Esophagus (tissue), 2 donors: ENCODE measurements around the gene ITPRID1. TPM values are rescaled to one million over a fixed set of nuclear protein-coding genes. Genes with fewer than 3 reads are reported as not detected.

Experiments
- H3K27ac ChIP-seq, 2 donors: one replicate each; pipeline ENCODE4 v1.5.1; 2013; ENCODE audit warnings: low read depth in 2 of 2, mild to moderate bottlenecking in 2 of 2, inconsistent platforms in 1 of 2, low read length in 1 of 2, moderate library complexity in 1 of 2
- H3K27me3 ChIP-seq, 2 donors: one replicate each; pipeline ENCODE4 v1.6.1; 2013; ENCODE audit warnings: low read length in 2 of 2, control low read depth in 1 of 2, mild to moderate bottlenecking in 1 of 2; ENCODE audit not compliant: insufficient read depth in 2 of 2, control insufficient read depth in 1 of 2
- H3K36me3 ChIP-seq, 2 donors: one replicate each; pipeline ENCODE4 v1.6.1; 2013; ENCODE audit warnings: low read length in 1 of 2; ENCODE audit not compliant: control insufficient read depth in 2 of 2, insufficient read depth in 2 of 2
- H3K4me1 ChIP-seq, 2 donors: one replicate each; pipeline ENCODE4 v1.6.1; 2013; ENCODE audit warnings: low read length in 1 of 2; ENCODE audit not compliant: control insufficient read depth in 2 of 2, insufficient read depth in 2 of 2
- H3K4me3 ChIP-seq, 2 donors: one replicate each; pipeline ENCODE4 v1.5.1; 2013; ENCODE audit warnings: low read length in 2 of 2, mild to moderate bottlenecking in 2 of 2, low read depth in 1 of 2, moderate library complexity in 1 of 2
- H3K9me3 ChIP-seq, 2 donors: one replicate each; pipeline ENCODE4 v1.6.1; 2013; ENCODE audit warnings: mild to moderate bottlenecking in 2 of 2, low read depth in 1 of 2, low read length in 1 of 2, moderate library complexity in 1 of 2; ENCODE audit not compliant: control insufficient read depth in 2 of 2, insufficient read depth in 1 of 2
- WGBS, 2 donors: extraction: QIAGEN DNeasy Blood & Tissue Kit; methylation state at CpG; one replicate each; pipeline ENCODE4 v1.1.7; 2013; 5-methylcytosine and 5-hydroxymethylcytosine counted together
- polyA plus RNA-seq, 2 donors: library from polyadenylated mRNA; stranded (reverse); fragments of 200-250 nt; gene quantifications; one replicate each; pipeline ENCODE4 v1.2.3, GENCODE V29; 2013
- donor health status: healthy with polysubstance abuse.
- donor health status: Bipolar disorder and iron deficiency.

The ITPRID1 gene
- polyA plus RNA-seq, 2 donors = not detected

DNA sequence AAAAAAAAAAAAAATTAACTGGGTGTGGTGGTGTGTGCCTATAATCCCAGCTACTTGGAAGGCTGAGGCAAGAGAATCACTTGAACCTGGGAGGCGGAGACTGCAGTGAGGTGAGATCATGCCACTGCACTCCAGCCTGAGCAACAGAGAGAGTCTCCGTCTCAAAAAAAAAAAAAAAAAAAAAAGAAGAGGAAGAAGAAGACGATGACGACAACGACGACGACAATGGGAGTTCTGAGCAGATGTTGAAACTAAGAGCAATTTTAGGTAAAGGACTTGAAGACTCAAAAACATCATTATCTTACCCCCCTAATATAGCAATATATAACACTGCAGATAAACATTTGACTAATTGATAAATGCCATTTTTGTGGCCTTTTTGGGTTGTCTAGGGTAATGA, 133.6 kb downstream of the ITPRID1 start:
- Histone ChIP-seq H3K9me3 (no peaks in the 10 kb centered on the region), H3K36me3 (no peaks in the 10 kb centered on the region), H3K27ac (no peak overlapping the region), H3K27me3 (no peaks in the 10 kb centered on the region), H3K4me1 (no peaks in the 10 kb centered on the region), H3K4me3 (no peak overlapping the region)
- WGBS, 2 donors = 79 to 96% methylated on average over 6 to 7 of the region's 7 CpGs

DNA sequence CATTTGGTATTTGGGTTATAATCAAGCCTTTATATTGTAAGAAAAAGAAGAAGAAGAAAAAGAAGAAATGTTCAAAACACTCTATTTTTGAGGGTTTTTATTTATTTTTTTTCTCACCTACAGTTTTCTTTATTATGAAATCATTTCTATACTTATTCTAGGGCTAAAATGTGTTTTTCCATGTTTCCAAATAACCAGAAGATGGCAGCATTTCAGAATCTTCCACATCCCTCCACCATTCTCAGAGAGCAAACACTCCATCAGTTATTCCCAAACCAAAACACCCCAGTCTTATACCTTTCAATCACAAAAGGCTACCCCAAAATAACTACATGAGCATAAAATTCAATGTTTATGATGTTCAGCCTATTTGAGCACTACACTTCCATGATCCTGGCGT, 134.4 kb downstream of the ITPRID1 start:
- no peaks in the 10 kb centered on the region for H3K4me1 ChIP-seq
- 90 to 94% methylated on average over 1 of the region's 1 CpG for WGBS, 2 donors
- no peak overlapping the region for H3K4me3 ChIP-seq
- H3K36me3 ChIP-seq = no peaks in the 10 kb centered on the region
- no peaks in the 10 kb centered on the region for H3K27me3 ChIP-seq
- no peak overlapping the region for H3K27ac ChIP-seq
- no peaks in the 10 kb centered on the region for H3K9me3 ChIP-seq

DNA sequence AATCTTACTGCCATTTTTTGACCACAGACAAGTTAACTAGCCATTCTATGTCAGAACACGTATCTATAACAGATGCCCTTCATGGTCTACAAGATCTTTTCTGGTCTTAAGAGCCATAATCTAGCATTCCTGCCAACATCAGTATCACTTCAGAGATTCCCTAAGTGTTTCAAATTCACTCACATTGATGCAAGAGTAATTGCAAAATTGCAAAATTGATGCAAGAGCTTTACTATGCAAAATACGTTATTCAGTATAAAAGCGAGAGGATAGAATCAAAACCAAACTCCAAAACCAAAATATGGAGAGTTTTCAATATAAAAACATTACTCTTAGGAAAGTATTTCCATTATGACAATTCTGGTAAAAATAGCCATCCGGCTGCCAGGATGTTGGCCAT, 135.0 kb downstream of the ITPRID1 start:
- no peak overlapping the region for H3K4me3 ChIP-seq
- H3K27ac ChIP-seq = no peak overlapping the region
- H3K9me3 ChIP-seq = no peaks in the 10 kb centered on the region
- no peaks in the 10 kb centered on the region for H3K27me3 ChIP-seq
- WGBS, 2 donors = 89 to 90% methylated on average over 4 of the region's 4 CpGs
- H3K36me3 ChIP-seq = no peaks in the 10 kb centered on the region
- no peaks in the 10 kb centered on the region for H3K4me1 ChIP-seq

DNA sequence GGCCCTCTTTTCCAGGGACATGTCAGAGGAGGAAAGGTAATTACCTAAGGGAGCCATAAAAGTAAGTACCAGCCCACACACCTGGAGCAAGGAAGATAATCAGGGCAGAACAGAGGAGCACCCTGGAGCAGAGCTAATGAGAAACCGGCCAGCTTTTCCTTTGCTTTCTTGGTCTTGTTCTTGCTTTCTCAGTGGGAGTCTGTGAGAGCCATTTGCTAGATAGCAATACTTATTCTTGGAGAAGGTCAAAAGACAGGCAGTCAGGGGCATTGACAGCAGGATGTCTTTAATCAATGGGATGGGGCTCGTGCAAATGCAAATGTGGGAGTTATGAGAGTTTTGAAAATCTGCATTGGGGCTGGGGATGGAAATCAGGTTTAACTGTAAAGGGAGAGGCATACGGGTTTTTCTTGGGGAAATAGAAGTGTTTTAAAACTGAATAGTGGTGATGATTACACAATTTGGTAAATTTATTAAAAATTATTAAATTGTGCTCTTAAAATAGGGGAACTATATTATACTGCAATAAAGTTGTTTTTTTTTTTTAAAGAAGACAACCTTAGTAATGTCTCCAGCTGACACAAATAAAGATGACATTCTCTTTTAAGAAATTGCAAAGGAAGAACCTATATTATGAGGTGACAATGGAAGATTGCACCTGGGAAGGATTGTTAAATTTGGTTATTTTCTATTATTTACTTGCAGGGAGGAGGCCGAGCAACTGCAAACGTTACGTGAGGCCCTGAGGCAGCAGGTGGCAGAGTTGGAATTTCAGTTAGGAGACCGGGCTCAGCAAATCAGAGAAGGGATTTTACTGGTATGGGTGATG, 137.6 kb downstream of the ITPRID1 start:
- WGBS, 2 donors = 60 to 64% methylated on average over 7 of the region's 7 CpGs
- Histone ChIP-seq H3K27me3 (no peaks in the 10 kb centered on the region), H3K9me3 (no peaks in the 10 kb centered on the region), H3K36me3 (no peaks in the 10 kb centered on the region), H3K4me1 (no peaks in the 10 kb centered on the region), H3K4me3 (no peak overlapping the region), H3K27ac (no peak overlapping the region)

DNA sequence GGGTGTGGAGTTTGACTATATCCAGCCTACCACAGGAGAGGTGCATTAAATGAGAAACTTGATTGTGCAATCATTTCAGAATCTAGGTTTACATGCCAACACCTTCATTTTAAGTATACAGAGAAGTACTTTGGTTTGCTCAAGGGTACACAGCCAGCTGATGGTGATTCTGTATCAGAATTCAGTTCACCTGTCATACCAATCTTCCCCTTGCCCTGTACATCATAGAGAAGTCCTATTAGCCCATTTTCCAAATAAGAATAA, 138.1 kb downstream of the ITPRID1 start:
- Histone ChIP-seq H3K27ac (no peak overlapping the region), H3K4me3 (no peak overlapping the region), H3K9me3 (no peaks in the 10 kb centered on the region), H3K27me3 (no peaks in the 10 kb centered on the region), H3K36me3 (no peaks in the 10 kb centered on the region), H3K4me1 (no peaks in the 10 kb centered on the region)

DNA sequence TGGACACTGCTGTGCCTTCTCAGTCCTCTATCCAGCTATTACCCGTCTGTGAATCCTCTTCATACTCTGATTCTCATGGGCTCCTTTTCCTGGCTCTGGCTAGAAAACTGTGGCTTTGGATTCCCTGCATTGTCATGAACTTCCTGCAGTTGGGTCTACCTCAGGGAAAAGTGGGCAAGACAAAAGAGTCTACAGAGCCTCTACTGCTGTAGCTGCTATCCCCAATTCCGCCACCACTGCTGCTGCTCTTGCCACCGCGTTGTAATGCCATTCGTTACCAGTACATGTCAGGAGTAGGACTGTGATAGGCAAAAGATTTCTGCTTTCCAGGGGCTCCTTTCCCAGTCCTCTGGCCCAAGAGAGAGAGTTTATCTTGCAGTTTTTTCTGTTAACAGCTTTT, 149.2 kb downstream of the ITPRID1 start:
- Histone ChIP-seq H3K4me1 (no peaks in the 10 kb centered on the region), H3K27ac (no peak overlapping the region), H3K9me3 (no peaks in the 10 kb centered on the region), H3K36me3 (no peaks in the 10 kb centered on the region), H3K4me3 (no peak overlapping the region), H3K27me3 (no peaks in the 10 kb centered on the region)
- 74 to 75% methylated on average over 5 of the region's 5 CpGs for WGBS, 2 donors

DNA sequence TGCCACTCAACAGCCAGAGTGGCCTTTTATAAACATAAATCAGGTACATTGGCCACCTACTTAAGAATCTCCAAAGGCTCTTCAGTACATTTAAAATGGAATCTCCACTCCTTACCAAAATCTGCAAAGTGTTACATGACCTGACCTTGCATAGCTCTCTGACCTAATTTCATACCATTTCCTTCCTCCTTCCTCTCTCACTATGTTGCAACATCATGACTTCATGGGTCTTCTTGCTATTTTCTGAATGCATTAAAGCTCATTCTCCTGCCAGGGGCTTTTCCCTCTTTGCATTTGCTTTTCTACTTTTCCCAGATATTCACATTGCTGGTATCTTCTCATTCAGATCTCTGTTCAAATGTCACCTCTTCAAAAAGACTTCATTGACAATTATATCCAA, 151.0 kb downstream of the ITPRID1 start:
- Histone ChIP-seq H3K36me3 (no peaks in the 10 kb centered on the region), H3K4me1 (no peaks in the 10 kb centered on the region), H3K27me3 (no peaks in the 10 kb centered on the region), H3K9me3 (no peaks in the 10 kb centered on the region), H3K27ac (no peak overlapping the region), H3K4me3 (no peak overlapping the region)

DNA sequence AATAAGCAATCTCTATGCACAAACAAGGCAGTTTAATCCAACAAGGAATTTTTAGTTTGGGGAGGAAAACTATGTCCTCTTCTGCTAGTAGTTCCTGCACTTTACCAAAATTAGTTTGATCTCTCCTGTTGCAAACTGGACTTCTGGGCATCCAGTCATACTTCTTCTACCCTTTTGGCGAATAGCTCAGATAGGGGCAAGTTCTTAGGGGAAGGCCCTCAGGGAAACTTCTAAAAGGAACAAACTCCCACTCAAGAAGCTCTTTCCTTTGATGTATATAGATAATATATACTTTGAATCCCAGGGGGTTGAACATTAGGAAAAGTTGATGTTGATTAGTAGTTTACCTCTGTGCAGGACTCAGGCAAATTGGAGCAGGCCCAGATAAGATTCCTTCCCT, 151.7 kb downstream of the ITPRID1 start:
- H3K27ac ChIP-seq = no peak overlapping the region
- no peaks in the 10 kb centered on the region for H3K9me3 ChIP-seq
- no peaks in the 10 kb centered on the region for H3K36me3 ChIP-seq
- no peak overlapping the region for H3K4me3 ChIP-seq
- H3K4me1 ChIP-seq = no peaks in the 10 kb centered on the region
- 80 to 88% methylated on average over 1 of the region's 1 CpG for WGBS, 2 donors
- no peaks in the 10 kb centered on the region for H3K27me3 ChIP-seq

DNA sequence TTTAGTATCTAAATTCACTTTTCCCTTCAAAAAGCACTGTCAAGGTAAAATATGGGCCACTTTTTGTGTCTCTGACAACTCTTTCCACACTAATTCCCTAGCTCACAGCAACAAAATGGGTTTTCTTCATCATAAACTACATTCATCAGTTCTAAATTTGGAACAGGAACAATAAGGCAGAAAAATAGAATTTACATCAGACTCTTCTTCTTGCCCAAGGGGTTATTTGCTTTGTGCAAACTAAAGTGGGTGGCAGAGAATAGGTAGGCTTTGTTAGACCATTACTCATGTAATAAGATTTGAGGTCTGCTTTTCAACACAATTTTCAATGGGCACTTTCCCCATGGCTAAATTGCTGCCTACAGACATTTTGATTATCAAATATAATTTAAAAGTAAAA, 155.6 kb downstream of the ITPRID1 start:
- H3K36me3 ChIP-seq = no peaks in the 10 kb centered on the region
- H3K27me3 ChIP-seq = no peaks in the 10 kb centered on the region
- H3K9me3 ChIP-seq = no peaks in the 10 kb centered on the region
- no peak overlapping the region for H3K27ac ChIP-seq
- H3K4me1 ChIP-seq = no peaks in the 10 kb centered on the region
- H3K4me3 ChIP-seq = no peak overlapping the region

DNA sequence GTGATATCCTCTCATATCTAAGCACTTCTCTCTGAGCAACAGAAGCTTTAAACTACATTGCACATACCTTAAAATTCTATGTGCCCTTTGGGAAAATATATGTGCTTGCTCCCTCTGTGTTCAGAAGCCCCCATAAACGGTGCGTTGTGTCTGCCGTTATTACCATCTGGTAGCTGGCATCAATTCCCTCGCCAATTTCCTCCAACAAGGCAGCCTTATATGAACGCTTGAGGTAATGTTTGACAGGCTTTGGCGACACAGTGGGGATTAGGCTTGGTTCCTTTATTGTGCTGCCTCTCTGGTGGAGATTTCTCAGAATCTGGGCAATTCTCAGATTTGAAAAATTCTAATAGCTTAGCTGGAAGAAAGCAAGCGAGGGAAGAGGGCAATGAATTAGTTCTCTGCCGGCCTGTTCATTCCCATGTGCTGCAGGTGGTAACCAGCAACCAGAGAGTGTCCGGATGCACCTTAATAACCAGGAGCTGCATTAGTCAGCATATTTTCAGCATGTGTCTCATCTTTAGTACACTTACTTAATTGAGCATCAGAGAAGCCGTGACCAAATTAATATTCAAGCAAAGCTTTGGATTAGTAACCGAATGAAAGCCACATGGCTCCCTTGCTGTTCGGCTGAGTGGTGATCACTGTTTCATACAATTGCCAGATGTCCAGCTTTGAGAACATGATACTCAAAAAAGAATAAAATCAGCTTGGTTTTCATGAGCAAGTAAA, 165.8 kb downstream of the ITPRID1 start:
- Histone ChIP-seq H3K4me3 (no peak overlapping the region), H3K4me1 (no peaks in the 10 kb centered on the region), H3K27me3 (no peaks in the 10 kb centered on the region), H3K27ac (no peak overlapping the region), H3K9me3 (no peaks in the 10 kb centered on the region), H3K36me3 (no peaks in the 10 kb centered on the region)
- WGBS, 2 donors = 88 to 89% methylated on average over 12 of the region's 12 CpGs
